GM18502 (cell line): ENCODE results near the gene ADGRV1.
"Not testable (repeated sequence)": the region's sequence is repeated elsewhere in the genome, so short reads cannot be mapped to it uniquely, and the experiment has no call there.

Experiments
- ATAC-seq: cut with Tn5 transposase; IDR thresholded peaks from one replicate; pipeline ENCODE4 v1.9.1; 2021; ENCODE audit warnings: mild to moderate bottlenecking; ENCODE audit not compliant: unreplicated experiment, poor library complexity

Gene ADGRV1

DNA sequence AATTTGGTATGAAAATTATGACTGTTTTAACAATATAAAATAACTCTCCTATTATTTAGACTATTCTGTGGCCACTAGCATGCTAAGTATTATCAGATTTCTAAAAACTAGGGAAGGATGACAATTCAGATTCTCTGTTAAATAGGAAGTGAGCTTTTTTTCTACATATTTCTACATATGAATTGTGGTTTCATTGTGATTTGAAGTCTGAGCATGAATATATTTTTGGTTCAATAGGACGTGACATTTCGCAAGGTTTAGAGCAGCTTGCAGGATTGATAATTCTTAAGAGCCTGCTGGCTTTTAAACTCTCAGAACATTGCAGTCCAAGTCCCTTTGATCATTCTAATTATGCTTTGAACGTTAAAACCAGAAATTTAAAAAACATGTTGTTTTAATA, 82.9 kb downstream of the ADGRV1 start:
- no peak for ATAC-seq

GRCh38 chr5:90642706-90643229, 84.2 kb downstream of the ADGRV1 start:
- no peak for ATAC-seq

GRCh38 chr5:90644132-90644531, 85.5 kb downstream of the ADGRV1 start:
- no peak for ATAC-seq

DNA sequence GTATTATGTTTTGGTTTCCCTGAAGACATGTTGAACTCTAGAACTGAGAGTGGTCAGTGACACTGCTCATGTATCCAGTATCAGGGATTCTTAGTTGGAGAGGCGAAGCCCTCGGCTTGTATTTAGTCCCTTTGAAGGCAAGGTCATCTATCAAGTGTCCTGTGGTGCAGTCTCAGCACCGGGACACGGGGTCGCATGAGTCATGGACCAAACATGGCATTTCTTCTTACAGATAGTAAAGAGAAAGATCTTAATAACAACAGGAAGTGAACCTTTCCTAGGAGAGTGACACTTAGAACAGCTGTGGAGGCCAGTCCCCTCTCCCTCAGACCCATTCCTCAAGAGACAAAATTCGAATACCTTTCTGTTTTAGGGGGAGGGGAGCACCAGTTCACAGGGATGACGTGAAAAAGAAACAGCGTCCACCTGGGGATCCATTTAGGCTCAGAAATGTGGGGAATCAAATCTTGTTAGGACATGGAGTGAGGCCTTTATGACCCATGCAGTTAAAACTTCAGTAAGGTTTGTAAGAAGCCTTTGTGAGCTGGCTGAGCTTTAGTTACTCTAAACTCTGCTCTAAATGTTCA, 86.5 kb downstream of the ADGRV1 start:
- ATAC-seq: no peak

DNA sequence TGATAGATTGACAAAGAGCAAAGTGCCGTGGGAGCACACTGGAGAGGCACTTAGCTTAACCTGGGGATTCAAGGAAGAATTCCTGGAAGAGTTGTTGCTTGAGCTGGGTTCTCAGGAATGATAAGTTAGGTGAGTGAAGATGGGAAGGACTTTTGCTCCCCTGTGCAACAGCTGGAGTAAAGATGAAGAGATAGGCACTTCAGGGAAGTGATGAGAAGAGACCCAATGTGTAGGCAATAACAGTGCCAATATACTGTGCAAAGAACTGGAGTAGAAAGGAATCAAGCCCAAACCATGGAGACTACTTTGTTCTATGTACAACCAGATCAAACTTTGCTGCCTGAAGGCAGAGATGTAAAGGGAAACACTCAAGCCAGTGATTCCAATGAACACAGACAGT, 92.2 kb downstream of the ADGRV1 start:
- ATAC-seq: no peak

DNA sequence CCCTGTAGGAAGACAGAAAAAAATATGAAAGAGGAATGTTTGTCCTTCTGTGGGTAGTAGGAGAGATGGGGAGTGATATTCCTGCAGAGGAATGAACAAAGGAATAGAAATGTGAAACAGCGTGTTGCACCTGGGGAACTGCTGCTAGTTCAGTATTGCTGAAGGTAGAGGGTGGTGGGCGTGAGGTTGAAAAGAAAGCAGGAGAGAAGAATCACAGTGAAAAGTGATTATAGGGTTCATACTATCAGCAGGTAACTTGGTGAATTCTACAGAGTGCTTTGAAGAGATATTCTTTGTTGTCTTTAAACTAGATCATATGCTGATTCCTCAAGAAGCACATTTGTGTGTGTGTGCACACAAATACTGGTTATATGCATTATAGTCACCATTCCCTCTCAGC, 95.6 kb downstream of the ADGRV1 start:
- ATAC-seq: no peak

DNA sequence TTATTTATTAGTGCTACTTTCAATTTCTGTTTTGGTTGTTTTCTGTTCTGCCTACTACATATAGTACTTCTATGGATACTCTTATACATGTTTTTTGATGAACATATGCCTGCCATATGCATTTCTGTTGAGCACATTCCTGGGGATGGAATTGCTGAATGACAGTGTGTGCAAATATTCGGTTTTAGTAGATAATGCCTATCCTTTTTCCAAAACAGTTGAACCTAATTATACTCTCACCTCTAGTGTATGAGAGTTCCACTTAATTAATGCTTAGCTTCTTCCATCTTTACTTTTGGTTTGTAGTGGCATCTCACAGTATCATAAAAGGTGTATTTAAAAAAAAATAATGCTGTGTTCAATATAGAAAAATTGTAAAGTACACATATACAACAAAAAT, 96.8 kb downstream of the ADGRV1 start:
- ATAC-seq: no peak

DNA sequence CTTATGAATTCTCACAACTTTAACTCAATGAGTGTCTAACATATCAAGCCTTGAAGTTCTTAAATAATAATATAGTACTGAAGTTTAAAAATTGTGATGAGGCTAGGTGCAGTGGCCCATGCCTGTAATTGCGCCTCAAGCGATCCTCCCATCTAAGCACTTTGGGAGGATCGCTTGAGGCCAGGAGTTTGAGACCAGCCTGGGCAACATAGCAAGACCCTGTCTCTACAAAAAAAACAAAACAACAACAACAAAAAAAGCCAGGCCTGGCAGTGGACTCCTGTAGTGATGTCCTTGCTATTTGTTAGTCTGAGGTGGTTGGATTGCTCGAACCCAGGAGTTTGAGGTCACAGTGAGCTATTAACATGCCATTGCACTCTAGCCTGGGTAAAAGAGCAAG, 98.4 kb downstream of the ADGRV1 start:
- ATAC-seq: no peak

GRCh38 chr5:90657788-90658187, 99.2 kb downstream of the ADGRV1 start:
- ATAC-seq: no peak

DNA sequence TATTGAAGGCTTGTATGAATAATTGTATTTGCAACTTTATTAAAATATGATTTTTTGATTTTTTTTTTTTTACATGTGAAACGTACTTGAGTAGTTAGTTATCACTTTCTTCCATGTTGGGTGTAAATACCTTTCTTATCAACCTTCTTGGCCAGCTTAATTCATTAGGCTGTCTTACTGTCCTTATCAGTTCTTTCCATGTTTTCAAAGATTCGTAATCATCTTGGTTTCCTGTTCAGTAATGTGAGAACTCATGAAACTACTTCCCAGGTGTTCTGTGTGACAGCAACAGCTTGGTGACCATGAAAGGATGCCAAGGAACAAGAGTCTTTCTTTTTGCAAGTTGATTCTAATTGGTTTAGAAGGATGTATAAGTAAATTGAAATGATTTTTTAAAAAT, 100.0 kb downstream of the ADGRV1 start:
- ATAC-seq: no peak

- not testable (repeated sequence) for ATAC-seq
Observed at GRCh38 chr5:90668079-90668565, 109.5 kb downstream of the ADGRV1 start.

DNA sequence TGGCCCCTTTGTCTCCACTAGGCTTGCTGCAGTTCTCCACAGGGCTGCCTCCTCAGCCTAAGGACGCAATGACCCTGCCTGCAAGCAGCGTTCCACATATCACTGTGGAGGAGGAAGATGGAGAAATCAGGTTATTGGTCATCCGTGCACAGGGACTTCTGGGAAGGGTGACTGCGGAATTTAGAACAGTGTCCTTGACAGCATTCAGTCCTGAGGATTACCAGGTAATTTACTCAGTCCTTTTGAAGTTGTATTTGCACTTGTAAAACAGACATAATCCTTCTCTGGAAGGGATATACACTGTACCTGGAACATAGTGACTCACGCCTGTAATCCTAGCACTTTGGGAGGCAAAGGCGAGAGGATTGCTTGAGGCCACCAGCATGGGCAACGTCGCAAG, 116.6 kb downstream of the ADGRV1 start:
- no peak for ATAC-seq

GRCh38 chr5:90680921-90681563, 122.4 kb downstream of the ADGRV1 start:
- ATAC-seq: no peak

DNA sequence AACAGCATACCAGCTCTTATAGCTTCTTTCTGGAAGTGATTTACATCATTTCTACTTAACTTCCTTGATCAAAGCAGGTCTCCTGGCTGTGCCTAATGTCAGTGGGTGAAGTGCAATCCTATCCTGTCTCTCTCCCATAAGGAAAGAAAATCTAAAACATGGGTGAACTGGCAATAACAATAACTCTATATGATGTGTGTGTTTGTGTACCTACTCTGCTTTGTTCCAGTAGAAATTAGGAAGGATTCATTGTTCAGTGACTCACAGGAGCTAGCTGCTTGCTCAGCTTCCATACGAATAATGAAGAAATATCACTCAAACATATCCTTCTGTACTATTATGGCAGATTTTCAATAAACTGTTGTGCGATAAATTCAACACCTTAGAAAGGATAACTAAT, 123.7 kb downstream of the ADGRV1 start:
- ATAC-seq: no peak

DNA sequence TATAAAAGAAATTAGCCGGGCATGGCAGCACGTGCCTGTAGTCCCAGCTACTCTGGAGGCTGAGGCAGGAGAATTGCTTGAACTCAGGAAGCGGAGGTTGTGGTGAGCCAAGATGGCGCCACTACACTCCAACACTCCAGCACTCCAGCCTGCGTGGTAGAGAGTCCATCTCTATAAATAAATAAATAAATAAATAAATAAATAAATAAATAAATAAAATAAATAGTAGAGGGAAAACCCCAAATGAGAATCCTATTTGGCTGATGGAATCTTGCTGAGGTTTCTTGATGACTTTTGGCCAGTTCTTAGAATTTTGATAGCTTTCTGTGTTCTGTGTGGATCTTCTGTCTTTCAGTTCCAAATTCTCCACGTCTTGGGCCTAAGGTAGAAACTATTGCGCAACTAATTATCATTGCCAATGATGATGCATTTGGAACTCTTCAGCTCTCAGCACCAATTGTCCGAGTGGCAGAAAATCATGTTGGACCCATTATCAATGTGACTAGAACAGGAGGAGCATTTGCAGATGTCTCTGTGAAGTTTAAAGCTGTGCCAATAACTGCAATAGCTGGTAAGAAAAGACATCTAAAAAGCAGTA, 126.9 kb downstream of the ADGRV1 start:
- no peak for ATAC-seq

DNA sequence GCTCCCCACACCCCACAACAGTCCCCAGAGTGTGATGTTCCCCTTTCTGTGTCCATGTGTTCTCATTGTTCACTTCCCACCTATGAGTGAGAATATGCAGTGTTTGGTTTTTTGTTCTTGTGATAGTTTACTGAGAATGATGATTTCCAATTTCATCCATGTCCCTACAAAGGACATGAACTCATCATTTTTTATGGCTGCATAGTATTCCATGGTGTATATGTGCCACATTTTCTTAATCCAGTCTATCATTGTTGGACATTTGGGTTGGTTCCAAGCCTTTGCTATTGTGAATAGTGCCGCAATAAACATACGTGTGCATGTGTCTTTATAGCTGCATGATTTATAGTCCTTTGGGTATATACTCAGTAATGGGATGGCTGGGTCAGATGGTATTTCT, 127.8 kb downstream of the ADGRV1 start:
- ATAC-seq: not testable (repeated sequence)

DNA sequence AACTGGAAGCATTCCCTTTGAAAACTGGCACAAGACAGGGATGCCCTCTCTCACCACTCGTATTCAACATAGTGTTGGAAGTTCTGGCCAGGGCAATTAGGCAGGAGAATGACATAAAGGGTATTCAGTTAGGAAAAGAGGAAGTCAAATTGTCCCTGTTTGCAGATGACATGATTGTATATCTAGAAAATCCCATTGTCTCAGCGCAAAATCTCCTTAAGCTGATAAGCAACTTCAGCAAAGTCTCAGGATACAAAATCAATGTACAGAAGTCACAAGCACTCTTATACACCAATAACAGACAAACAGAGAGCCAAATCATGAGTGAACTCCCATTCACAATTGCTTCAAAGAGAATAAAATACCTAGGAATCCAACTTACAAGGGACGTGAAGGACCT, 128.9 kb downstream of the ADGRV1 start:
- not testable (repeated sequence) for ATAC-seq

GRCh38 chr5:90689064-90689463, 130.5 kb downstream of the ADGRV1 start:
- no peak for ATAC-seq

GRCh38 chr5:90690307-90690706, 131.7 kb downstream of the ADGRV1 start:
- ATAC-seq: no peak

DNA sequence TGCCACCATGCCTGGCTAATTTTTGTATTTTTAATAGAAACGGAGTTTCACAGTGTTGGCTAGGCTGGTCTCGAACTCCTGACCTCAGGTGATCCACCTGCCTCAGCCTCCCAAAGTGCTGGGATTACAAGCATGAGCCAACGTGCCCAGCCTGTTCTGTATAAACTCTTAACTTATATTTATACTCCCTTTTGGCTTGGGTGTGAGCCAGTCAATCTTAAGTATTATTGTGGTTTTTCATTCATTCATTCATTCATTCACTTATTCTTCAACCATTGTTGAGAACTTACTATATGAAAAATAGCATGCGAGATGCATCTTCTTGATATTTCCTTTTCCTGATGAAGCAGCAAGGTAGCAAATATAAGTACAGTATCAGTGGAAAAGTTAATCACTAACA, 132.9 kb downstream of the ADGRV1 start:
- no peak for ATAC-seq

DNA sequence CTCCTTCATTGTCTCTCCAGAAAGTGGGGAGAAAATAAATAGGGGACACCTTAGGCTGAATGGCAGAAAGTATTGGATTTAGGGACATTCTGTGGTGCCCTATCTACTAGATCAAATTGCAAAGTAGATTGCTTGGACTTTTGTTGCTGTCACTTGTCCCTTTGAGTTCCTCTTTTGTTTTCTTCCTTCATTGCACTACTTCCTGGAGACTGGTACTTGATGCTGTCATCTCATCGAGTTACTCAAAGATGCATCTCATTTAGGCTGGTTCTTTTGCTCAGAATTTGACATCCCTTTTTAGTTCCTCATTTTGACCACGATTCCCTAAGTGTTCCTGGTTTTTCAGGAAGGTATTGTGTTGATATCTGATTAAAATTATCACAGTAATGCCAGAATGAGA, 137.6 kb downstream of the ADGRV1 start:
- no peak for ATAC-seq

GRCh38 chr5:90700299-90700698, 141.7 kb downstream of the ADGRV1 start:
- ATAC-seq: no peak
